HG03432 (cell line): ENCODE data around the gene ELOA.

Source experiments
- ATAC-seq: cut with Tn5 transposase; IDR thresholded peaks from one replicate; pipeline ENCODE4 v1.9.1; 2021; ENCODE audit warnings: mild to moderate bottlenecking, moderate library complexity; ENCODE audit not compliant: unreplicated experiment

The ELOA gene, protein sequence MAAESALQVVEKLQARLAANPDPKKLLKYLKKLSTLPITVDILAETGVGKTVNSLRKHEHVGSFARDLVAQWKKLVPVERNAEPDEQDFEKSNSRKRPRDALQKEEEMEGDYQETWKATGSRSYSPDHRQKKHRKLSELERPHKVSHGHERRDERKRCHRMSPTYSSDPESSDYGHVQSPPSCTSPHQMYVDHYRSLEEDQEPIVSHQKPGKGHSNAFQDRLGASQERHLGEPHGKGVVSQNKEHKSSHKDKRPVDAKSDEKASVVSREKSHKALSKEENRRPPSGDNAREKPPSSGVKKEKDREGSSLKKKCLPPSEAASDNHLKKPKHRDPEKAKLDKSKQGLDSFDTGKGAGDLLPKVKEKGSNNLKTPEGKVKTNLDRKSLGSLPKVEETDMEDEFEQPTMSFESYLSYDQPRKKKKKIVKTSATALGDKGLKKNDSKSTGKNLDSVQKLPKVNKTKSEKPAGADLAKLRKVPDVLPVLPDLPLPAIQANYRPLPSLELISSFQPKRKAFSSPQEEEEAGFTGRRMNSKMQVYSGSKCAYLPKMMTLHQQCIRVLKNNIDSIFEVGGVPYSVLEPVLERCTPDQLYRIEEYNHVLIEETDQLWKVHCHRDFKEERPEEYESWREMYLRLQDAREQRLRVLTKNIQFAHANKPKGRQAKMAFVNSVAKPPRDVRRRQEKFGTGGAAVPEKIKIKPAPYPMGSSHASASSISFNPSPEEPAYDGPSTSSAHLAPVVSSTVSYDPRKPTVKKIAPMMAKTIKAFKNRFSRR

DNA sequence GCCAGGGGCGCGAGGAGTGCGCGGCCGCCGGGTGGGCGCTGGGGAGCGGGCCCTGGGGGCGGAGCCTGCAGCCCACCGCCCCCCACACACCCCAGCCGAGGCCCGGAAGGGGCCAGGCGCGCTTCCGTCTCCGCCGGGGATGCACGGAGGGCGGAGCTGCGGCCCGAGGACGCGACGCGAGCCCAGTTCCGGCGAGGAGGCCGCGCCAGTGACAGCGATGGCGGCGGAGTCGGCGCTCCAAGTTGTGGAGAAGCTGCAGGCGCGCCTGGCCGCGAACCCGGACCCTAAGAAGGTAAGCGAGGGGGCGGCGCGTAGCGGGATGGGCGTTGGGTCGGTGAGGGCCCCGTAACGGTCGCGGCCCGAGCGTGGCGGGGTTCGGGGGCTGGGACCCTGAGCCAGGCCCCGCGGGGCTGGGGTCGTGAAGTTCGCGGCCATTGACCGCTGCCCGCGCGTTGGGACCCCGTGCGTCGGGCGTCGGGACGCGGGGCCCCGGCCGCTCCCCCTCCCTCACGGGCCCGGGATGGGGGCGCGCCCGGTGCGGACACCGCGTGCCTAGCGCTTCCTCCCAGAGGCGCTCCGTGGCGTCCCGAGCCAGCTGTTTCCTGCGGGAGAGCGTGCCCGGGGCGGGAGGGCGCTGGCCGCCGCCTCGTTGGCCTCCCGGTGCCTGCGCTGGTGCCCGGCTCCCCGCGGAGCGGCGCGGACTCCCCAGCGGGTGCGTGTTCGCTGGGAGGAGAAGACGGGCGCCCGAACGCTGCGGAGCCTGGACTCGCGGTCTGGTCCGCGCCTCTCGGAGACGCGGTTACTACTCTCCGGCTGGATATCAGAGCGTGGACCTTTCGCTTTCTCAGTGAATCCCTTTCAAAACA lies at the start of gene ELOA:
Gene ELOA (plus strand): TSS at position 185 of the 866 bp plus-strand sequence. CDS start 33 bp downstream, at position 218.
- peak; percentile 84 for ATAC-seq

GRCh38 chr1:23693599-23693998 lies 49.7 kb upstream of the ELOA start:
- no peak for ATAC-seq

DNA sequence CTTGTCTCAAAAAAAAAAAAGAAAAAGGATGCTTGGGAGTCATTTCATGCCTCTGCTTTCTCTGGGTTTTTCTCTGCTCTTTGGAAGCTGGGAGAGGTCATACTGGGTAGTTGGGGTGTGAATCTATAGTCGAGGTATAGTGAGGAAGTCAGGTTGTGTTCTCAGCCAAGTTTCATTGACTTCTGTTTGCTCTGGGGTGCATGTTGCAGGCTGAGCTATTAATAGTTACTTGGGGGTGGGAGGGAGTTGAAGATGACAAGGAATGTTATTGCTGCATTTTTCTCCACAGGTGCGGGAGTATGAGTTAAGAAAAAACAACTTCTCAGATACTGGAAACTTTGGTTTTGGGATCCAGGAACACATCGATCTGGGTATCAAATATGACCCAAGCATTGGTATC lies 48.9 kb upstream of the ELOA start:
- no peak for ATAC-seq

GRCh38 chr1:23695667-23696066 lies 47.6 kb upstream of the ELOA start:
- ATAC-seq, result no peak

DNA sequence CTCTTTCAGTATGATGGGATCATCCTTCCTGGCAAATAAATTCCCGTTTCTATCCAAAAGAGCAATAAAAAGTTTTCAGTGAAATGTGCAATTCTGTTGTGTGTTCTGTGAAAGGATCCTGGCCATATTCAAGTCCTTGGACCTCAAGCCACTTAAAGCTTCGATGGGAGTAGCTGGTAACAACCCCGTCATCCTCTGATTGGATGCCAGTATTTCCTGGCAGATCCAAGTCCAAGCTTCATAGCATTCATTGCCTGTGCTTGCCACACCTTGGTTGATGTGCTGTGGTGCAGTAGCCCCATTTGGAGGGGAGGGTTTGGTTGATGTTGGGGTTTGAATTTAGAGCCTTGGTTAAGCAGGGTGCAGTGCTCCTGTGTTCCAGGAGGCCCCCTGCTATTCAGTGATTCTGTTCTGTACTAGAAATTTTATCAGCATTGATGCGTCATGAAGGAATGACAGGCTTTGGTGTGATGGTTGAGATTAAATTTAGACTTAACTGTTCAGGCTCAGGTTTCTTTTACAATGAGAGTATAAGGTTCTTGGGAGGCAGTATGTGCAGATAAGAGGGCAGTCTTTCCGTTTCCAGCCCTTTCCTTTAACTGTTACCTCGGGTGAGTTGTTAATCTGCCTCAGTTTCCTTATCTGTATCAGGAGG lies 46.8 kb upstream of the ELOA start:
- no peak for ATAC-seq

DNA sequence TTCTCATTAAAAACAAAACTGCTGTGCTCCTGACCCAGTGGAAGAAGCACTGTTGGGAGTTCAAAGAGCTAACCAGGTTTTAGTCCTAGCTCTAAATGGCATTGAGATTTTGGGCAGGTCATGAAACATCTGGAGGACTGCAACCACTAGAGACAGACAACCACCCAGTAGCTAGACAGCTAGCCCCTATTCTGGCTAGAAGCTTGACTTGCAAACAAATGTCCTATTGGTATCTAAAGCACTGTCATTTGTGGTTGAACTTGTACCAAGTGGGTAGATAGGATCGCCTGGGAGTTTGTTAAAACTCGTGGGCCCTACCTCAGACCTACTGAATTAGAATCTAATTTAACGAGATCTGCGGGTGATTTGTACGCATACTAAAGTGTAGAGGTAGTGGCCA lies 44.8 kb upstream of the ELOA start:
- ATAC-seq, result no peak

DNA sequence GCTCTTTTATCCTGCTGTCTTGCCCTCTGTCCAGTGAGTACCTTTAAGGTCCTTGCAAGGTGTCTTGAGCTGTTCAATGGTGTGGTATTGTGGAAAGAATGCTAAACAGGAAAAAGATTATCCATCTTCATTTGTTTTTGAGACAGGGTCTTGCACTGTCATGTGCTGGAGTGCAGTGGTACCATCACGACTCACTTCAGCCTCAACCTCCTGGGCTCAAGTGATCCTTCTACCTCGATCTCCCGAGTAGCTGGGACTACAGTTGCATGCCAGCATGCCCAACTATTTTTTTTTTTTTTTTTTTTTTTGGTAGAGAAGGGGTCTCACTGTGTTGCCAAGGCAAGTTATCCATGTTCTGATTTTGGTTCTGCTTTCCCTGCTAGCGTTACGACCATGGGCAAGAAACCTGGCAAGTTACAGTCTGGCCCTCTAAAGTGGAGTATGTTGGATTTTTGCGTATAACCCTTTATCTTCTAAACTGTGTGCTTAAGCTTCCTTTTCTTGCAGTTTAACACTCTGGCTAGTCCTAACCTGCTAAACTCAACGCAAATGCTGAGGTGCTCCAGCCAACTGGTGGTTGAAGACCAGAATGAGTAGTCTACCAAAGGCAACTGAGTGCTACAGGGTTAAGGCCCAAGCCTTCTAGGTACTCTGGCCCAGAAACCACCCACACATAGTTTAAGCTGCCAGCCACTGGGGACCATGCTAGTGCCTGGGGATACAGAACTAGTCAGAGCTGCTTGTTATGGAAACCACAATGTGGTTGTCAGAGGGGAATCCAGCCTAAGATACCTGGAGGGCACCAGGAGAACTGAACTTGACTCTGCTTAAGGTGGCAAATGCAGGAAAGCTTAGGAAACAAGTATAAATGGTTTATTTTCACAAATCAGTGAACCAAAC lies 43.7 kb upstream of the ELOA start:
- no peak for ATAC-seq

- ATAC-seq, result no peak
Observed at GRCh38 chr1:23701310-23701709, 42.0 kb upstream of the ELOA start.

GRCh38 chr1:23701996-23702395 lies 41.3 kb upstream of the ELOA start:
- no peak for ATAC-seq

DNA sequence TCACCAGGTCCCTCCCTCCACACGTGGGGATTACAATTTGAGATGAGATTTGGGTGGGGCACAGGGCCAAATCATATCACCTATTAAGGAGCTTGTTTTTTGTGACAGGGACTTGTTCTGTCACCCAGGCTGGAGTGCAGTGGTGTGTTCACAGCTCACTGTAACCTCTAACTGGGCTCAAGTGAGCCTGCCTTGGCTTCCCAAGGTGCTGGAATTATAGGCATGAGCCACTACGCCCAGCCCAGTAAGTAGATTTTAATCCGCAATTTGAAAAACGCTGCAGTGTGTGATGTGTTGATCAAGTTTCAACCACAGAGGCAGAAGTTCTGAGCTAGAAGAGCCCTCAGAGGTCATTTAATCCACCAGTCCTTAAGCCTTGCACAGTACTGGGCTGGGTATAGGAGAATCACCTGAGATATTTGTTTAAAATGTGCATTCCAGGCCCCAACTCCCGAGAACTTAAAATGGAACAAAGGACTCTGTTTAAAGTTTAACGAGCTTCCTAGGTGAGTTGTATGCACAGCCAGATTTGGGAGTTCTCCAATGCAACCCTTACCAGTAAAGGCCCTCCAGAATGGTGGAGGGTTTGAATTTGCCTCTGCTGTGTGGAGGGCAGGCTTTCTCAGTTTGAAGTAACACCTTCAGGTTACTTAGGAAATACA lies 38.3 kb upstream of the ELOA start:
- ATAC-seq, result no peak

- no peak for ATAC-seq
Observed at GRCh38 chr1:23709229-23709628, 34.0 kb upstream of the ELOA start.

DNA sequence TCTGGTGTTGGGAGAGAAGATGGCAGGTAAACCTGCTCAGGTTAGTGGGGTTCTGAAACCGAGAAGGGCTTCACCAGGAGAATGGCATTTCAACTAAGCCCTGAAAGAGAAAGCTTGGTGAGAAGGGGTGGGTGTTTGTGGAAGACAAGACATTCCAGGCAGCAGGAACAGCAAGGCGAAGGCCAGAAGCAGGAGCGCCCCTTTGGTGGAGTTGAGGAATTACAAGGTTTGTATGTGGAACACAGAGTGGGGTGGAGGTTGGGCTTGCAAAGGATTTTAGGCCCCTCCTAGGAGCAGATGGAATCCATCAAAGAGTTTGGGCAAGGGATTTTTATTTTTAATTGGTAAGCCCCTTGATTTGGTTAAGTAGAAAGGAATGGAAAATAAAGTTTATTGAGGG lies 24.8 kb upstream of the ELOA start:
- no peak for ATAC-seq

GRCh38 chr1:23719162-23719820 lies 24.0 kb upstream of the ELOA start:
- ATAC-seq, result no peak

DNA sequence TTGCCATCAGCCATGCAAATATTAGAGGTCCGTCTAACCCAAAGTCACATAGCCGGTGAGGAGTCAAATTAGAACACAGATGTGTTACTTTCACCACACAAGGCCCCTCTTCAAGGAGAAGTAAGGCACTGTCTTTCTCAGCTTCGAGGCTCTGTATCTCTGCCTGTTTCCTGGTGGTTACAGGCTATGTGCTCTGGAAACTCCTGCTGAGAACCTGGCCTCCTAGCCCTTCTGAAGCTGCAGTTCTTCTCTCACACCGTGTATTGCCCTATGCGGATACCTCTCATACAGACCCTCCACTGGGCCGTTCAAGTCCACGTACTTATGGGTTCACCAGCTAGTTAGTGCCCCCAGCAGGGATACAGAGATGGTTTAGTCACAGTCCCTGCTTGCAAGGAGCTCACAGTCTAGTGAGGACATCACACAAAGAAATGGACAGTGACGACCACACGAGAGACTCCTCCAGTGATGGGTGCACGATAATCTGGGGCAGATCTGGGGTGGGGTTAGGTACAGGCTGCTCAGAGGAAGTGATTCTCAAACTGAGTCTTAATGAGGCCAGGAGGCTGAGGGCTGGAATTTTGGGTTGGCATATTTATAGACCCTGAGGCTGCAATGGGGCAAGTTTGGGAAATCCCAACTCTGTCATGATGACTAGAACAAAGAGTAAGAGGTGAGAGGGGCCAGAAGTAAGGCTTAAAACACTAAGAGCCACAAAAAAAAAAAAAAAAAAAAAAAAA lies 22.8 kb upstream of the ELOA start:
- peak; percentile 54 for ATAC-seq

DNA sequence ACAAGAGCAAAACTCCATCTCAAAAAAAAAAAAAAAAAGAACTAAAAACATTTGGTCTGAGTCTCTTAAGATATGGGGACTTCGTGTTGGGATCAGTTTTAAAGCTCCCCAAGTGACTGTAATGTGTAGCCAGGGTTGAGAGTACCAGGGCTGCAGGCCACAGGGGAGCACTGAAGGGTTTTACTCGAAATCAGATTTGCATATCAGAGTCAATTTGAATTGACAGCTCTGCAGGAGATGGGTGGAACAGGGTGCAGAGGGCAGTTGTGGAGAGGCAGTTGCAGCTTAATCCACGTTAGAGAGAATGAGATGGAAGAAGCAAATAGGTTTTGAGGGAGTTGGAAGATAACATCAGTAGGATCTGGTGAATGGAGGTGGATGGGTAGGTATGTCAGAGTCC lies 20.6 kb upstream of the ELOA start:
- ATAC-seq, result no peak

DNA sequence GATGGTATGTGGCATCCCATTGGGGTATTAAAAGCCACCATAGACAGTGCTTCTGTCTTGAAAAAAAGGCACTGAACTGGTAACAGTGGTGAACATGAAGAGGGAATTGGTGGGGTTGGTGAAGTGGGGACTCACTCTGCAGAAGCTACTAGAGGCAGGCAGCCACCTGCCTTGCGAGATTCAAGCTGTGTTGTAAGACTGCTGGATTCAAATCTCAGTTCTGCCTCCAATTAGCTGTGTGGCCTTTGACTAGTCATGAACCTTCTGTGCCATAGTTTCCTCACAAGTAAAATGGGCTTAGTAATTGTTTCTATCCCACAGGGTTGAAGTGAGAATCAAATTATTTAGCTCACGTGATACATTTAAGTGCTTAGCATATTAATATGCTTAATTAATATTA lies 16.6 kb upstream of the ELOA start:
- no peak for ATAC-seq

DNA sequence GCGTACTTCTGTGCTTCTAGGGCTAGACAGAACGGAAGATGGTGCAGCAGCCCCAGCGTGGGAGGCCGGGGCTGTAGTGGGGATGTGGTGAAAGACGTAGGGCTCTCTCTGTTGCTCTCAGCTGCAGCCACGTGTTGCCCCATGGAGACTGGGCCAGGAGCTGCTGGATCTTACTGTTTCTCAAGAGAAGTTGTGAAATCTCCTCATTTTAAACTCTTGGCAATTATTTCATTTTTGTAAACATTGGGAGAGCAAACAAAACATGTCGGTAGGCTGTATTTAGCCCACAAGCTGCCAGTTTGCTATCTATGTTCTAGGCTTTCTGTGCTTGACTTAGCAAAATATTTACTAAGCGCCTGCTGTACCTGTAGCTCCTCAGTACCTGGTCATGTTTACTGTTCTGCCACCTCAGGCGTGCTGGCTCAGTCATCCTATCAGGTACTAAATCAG lies 15.9 kb upstream of the ELOA start:
- no peak for ATAC-seq
